GM18858 (cell line): ENCODE data around the gene CDH4.

Source experiments
- ATAC-seq: cut with Tn5 transposase; IDR thresholded peaks from one replicate; pipeline ENCODE4 v1.9.1; 2021; ENCODE audit not compliant: unreplicated experiment

CDH4 gene

DNA sequence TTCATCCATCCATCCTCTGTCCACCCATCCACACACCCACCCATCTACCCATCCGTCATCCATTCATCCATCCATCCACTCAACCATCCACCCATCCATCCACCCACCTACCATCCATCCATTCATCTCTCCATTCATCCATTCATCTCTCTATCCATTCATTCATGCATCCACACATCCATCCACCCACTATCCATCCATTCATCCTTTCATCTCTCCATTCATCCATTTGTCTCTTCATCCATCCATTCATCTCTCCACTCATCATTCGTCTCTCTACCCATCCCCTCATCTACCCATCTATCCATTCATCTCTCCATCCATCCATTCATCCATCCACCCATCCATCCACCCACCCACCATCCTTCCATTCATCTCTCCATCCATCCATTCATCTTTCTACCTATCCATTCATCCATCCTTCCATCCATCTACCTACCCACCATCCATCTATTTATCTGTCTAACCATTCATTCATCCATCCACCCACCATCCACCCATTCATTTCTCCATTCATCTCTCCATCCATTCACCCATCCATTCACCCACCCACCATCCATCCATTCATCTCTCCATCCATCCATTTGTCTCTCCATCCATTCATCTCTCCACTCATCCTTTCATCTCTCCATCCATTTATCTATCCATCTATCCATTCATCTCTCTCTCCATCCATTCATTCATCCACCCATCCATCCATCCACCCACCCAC is 538.2 kb downstream of the CDH4 start:
- ATAC-seq = no peak

- ATAC-seq = no peak
Observed at GRCh38 chr20:61791995-61792394, 539.9 kb downstream of the CDH4 start.

DNA sequence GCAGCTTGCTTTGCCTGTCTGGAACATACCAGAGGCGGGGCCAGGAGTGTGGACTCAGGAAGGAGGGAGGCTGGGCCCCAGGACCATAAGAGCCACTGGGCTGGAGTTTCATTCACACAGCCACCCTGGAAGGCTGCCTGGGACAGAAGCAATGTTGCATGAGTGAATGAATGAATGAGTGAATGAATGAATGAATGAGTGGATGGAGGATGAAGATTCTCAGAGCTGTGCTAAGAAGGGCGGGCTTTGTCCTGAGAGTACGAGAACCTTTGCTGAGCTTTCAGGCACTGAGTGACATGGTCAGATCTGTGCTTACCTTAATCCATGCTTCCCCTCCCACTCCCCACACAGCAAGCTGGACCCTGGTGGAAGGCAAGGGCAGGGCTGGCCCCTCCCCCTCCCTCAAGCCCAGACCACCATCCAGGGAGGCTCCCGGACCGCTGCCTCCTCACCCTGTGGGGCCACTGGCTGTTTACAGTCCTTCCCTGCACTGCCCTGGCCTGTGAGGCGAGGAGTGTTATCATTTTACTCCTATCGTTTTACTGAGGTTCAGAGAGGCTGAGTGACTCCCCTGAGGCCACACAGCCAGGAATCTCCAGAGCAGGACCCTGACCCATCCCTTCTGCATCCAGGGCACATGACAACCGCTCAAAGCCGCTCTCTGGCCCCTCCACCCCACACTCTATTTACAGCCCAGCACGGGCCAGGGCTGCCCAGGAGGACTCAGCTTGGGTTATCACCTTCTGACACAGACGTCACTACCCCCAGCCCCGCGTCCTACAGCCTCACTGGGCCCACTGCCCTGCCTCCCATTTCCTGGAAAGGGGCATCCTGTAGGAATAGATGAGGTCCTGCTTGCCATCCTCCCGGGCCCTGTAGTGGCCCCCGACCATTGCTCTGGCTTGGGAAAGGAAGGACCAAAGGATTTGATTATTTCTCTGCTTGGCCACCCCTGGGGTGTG is 543.9 kb downstream of the CDH4 start:
- no peak for ATAC-seq

DNA sequence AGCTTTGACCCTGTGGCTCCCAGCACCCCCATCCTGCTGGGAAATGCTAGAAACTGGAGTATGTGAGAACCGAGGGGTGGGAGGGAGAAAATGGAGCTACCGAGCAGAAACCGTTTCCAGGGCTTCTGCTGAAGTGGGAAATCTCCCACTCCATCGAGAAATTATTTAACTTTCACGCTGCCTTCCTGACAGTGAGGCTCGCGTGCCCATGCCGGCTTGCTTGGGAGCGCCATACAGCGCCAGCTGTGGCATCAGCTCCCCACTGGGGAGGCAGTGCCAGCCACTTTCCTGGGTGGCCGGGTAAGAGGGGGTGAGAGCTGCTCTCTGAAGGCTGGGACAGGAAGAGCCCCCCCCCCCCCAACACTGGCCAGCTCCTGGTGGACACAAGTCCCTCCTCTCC is 544.7 kb downstream of the CDH4 start:
- ATAC-seq = no peak

GRCh38 chr20:61797200-61797599 is 545.1 kb downstream of the CDH4 start:
- ATAC-seq = no peak

GRCh38 chr20:61797971-61798411 is 545.9 kb downstream of the CDH4 start:
- ATAC-seq = no peak

DNA sequence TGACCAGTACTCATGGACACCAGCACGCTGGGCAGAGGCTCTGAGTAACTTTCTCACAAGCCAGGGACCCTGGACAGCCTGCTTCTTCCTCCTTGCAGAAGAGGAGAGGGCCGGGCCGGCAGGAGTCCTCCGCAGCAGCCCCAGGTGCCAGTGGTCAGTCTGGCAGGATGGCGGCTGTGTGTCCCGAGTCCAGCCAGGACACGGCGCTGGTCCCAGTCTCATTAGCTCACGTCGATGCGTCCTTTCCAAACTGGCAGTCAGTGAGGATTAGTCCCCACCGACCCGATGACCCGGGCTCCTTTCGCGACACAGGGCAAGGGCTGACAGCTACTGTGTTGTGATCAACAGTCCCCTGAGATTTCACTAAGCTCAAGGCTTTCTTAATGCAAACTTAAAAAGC is 546.6 kb downstream of the CDH4 start:
- ATAC-seq = no peak

GRCh38 chr20:61799394-61799923 is 547.4 kb downstream of the CDH4 start:
- ATAC-seq = no peak

DNA sequence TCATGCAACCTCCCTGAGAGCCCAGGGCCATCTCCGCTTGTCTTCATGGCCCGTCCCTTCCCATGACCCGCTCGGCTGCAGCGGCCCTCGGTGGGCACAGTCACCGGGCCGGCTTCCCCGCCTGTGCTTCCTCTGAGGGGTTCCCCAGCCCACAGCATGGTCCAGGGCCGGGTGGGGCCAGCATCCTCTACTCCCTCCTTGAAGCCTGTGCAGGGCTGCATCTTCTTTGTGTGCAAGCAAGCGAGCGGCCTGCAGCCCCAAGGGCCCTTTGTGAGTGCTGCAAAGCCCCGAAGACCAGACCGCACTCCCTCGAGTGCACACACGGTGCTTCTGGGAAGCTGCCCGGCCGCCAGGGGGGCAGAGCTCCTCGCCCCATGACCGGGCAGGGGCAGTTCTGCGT is 547.9 kb downstream of the CDH4 start:
- ATAC-seq = no peak

GRCh38 chr20:61800359-61801064 is 548.5 kb downstream of the CDH4 start:
- no peak for ATAC-seq

DNA sequence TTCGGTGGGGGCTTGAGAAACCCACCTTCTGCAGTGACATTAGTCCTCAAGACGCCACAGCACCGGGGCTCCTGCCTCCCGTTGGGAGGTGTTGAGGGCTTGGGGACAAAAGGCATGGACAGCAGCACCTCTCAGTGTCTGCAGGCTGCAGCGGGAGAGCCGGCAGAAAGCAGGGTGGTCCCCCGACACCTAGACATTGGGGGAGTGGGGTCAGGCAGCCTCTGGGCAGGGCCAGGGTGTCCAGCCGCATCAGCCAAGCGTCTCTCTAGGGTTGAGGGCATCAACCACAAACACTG is 549.0 kb downstream of the CDH4 start:
- no peak for ATAC-seq

GRCh38 chr20:61801428-61801827 is 549.4 kb downstream of the CDH4 start:
- no peak for ATAC-seq

- ATAC-seq = no peak
Observed at GRCh38 chr20:61801857-61802442, 549.9 kb downstream of the CDH4 start.

- ATAC-seq = no peak
Observed at GRCh38 chr20:61802721-61803311, 550.8 kb downstream of the CDH4 start.

- ATAC-seq = no peak
Observed at GRCh38 chr20:61803416-61803914, 551.4 kb downstream of the CDH4 start.

- ATAC-seq = no peak
Observed at GRCh38 chr20:61803915-61804751, 552.1 kb downstream of the CDH4 start.

DNA sequence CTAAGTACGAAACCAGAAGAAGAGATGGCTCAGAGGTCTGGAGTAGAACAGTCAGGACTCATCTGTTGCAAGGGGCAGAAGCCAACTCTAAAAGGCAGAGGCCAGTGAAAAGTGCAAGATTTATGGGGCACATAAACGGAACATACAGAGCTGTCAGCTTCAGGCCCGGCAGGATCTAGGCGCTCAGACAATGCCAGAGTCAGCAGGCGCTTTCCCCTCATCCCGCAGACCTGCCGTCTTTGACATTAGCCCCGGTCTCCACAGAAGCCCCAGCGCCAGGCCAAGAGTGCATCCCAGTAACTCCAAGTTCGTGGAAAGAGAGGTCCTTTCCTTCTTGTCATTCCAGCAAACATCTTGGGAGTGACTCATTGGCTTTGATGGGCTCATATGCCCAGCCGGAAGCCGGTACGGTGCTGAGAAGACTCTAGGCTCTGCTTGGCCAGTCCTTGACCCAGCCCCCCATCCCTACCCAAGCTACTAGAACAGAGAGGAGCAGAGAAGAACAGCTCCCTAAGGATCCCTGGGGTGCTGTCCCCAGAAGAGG is 552.8 kb downstream of the CDH4 start:
- ATAC-seq = no peak

GRCh38 chr20:61805365-61805764 is 553.3 kb downstream of the CDH4 start:
- no peak for ATAC-seq

GRCh38 chr20:61805781-61806180 is 553.7 kb downstream of the CDH4 start:
- ATAC-seq = no peak
